ENCODE measurements around the gene IRAK2.

Gene IRAK2

GRCh38 chr3:10224794-10225665, 60.3 kb downstream of the IRAK2 start:
- DNase-seq (ENCODE audit: low read depth in 2 of 2): no peak

DNA sequence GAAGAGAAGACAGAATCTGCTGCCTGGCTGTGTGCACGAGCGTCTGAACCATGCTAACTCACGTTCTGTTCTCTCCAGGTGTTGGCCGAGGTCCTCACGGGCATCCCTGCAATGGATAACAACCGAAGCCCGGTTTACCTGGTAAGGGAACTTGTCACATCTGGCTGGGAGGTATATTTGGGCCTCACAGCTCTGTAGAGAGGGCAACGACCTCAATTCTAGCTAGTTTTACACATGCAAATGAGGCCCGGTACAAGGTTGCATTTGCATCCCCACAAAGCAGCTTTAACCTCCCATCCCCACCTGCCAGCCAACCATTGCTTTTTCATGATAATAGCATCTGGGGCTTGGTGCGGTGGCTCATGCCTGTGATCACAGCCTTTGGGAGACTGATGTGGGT, 61.6 kb downstream of the IRAK2 start:
- no peak for DNase-seq (ENCODE audit: low read depth in 2 of 2)

DNA sequence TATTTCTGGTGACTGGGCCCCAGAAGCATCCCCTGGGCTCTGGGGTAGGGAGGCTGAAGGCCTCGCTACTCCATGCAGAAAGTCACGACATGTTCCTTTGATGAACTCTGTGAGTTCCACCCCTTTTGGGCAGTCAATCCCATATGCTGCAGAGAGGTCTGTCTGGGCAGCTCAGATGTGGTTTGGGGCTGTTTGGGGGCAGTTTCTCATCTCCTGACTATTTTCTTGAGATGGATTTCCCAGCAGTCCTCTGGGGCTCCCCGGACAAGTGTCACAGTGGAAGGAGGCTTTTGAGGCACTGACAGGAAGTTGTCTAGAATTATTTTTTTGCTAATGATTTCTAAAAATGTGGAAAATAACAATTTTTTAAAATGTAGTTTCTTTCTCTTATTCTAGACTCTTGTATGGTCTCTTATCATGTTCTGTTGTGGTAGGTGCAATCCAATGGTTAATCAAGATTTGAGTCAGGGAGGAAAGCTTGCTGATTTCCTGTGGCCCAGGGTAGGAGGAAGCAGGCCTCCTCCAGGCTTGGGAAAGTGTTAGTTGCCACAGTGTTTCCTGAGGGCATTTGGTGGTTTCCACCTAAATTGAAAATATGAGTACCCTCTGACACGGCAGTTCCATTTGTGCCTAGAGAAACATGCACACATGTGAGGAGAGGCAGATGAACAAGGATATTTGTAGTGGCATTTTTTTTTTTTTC, 63.7 kb downstream of the IRAK2 start:
- DNase-seq (ENCODE audit: low read depth in 2 of 2): no peak

GRCh38 chr3:10229576-10229975, 64.9 kb downstream of the IRAK2 start:
- DNase-seq (ENCODE audit: low read depth in 2 of 2): no peak

GRCh38 chr3:10232137-10232536, 67.4 kb downstream of the IRAK2 start:
- no peak for DNase-seq (ENCODE audit: low read depth in 2 of 2)

DNA sequence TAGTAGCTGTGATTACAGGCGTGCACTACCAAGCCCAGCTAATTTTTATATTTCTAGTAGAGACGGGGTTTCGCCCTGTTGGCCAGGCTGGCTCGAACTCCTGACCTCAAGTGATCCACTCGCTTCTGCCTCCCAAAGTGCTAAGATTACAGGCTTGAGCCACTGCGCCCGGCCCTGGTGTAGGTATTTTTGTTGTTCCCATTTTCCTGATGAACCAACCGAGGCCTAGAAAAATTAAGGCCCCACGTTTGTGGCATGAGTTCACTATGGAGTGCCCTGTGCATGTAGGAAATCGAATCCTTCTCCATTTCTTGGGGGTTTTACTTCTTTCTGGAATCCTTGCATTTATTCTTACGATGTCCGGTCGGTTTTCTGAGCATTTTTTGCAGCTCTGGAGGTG, 69.3 kb downstream of the IRAK2 start:
- no peak for DNase-seq (ENCODE audit: low read depth in 2 of 2)

- no peak for DNase-seq (ENCODE audit: low read depth in 2 of 2)
These were observed 70.0 kb downstream of the IRAK2 start for GRCh38 chr3:10234526-10235230.

GRCh38 chr3:10235551-10235950, 70.8 kb downstream of the IRAK2 start:
- DNase-seq (ENCODE audit: low read depth in 2 of 2): no peak

DNA sequence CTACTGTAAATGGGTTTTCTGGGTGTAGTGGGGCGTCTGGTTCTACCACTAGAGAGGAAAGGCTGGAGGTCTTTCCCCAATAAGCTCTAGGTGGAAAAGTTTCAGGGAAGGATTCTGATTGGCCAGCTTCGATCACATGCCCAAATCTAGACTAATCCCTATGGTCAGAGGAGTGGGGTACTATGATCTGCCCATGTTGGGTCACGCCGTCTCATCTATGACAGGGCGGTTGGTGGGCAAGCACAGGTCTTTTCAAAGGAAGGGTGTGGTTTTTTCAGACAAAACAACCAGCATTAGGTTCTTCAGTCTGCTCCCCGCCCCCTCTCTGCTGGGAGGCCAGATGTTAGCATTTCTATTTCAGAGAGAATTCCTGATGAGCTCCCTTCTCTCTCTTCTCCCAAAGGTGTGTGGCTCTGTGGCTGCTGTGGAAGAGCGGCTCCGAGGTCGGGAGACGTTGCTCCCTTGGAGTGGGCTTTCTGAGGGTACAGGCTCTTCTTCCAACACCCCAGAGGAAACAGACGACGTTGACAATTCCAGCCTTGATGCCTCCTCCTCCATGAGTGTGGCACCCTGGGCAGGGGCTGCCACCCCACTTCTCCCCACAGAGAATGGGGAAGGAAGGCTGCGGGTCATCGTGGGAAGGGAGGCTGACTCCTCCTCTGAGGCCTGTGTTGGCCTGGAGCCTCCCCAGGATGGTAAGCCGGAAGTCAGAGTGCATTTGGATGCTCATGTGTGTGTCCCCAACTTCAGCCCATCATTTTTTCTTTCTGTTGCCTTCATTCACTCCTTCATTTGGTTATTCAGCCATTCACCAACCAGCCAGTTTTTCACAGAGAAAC, 73.8 kb downstream of the IRAK2 start:
- DNase-seq (ENCODE audit: low read depth in 2 of 2): no peak

- no peak for DNase-seq (ENCODE audit: low read depth in 2 of 2)
These were observed 76.1 kb downstream of the IRAK2 start for GRCh38 chr3:10240799-10241198.

DNA sequence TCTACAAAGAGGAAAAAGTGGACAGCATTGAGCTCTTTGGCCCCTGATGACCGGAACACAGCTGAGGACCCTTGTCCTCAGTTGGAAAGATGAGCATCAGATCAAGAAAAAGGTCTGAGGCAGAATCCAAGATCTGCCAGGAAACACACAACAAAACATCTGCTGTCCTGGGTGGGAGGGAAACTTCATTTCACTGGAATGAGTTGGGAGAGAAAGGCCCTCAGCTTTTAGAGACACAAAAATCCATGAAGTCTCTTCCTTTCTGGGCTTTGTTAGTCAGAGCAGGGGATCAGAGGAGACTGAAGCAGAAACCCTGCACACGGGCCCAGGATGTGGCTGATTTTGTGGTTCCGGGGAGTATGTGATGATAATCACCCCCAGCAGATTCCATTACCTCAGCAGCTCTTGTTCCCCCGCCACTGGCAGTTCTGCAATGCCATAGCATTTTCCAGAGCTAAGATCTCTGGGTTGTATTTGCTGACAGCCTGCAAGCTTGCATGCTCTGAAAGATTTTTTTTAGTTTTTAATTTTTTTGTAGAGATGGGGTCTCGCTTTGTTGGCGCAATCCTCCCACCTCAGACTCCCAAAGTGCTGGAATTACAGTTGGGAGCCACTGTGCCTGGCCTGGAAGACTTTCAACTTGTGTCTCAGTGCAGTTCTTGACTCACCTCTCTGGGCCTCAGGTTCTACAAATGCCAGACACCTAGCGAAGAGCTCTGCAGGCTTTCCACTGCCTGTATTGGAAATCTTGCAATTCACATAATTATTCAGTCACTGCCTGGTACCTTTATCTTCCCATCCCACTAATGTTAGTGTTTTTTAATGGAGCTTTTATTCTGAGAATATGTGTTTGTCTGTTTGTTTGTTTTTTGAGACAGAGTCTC, 77.7 kb downstream of the IRAK2 start:
- DNase-seq (ENCODE audit: low read depth in 2 of 2): peak; percentile 62 to 66

GRCh38 chr3:10244009-10244408, 79.3 kb downstream of the IRAK2 start:
- peak in 1 of 2 experiments; percentile 55 for DNase-seq (ENCODE audit: low read depth in 2 of 2)

DNA sequence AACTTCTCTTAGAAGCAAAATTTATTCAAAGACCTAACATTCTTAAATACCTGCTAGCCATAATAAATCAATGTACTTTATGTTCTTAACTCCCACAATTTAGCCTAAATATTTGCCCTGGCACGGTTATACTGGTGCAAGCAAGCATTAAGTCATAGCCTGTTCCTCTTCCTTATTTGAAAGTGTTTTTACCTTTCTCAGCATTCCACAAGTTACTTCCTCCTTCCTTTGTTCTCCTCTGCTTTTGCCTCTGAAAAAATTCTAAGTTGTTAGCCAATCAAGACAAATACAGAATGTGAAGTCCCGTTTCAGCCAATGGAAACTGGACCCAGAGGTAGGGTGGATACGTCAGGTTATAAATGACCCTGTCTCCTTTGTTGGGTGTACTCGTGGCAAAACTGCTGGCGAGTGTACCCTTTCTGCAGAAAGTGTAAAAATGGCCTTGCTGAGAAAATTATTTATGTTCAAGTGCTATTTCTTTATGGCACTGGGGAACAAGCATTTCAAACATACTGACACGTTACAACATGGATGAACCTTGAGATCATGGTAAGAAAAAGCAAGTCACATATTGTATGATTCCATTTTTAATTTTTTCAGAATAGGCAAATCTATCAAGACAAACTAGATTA, 80.5 kb downstream of the IRAK2 start:
- DNase-seq (ENCODE audit: low read depth in 2 of 2): no peak

- no peak for DNase-seq (ENCODE audit: low read depth in 2 of 2)
These were observed 83.0 kb downstream of the IRAK2 start for GRCh38 chr3:10247679-10248183.

- peak; percentile 87 to 90 for DNase-seq (ENCODE audit: low read depth in 2 of 2)
These were observed 83.7 kb downstream of the IRAK2 start, which contains the start of gene TATDN2 for GRCh38 chr3:10248184-10248983. Gene TATDN2, plus strand, starts transcription at chr3:10248459. Its CDS starts 742 bp downstream, at chr3:10249201.

- no peak for DNase-seq (ENCODE audit: low read depth in 2 of 2)
These were observed 84.4 kb downstream of the IRAK2 start for GRCh38 chr3:10248984-10249748.

DNA sequence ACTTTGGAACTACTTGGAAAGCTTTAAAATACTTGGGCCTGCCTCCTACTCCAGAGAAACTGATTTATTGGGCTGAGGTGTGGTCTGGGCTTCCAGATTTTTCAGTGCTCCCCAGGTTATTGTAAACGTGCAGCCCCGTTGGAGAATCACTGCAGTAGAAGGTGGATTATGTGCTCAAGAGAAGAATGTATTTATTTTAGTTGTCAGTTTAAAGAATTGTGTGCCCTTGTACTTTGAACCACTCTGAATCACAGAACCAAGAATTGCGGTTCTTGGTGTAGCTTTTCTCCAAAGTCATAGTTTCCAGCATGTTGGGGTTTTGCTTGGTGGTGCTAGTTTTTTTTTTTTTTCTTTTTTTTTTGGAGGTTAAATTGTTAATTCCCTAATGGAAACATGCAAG, 85.1 kb downstream of the IRAK2 start:
- DNase-seq (ENCODE audit: low read depth in 2 of 2): no peak

GRCh38 chr3:10251006-10251405, 86.3 kb downstream of the IRAK2 start:
- DNase-seq (ENCODE audit: low read depth in 2 of 2): no peak
